ENCODE results near the gene GTF2H1.
A peak's percentile ranks its signal among the peaks of the same experiment; 100 is the strongest.

GTF2H1 gene

DNA sequence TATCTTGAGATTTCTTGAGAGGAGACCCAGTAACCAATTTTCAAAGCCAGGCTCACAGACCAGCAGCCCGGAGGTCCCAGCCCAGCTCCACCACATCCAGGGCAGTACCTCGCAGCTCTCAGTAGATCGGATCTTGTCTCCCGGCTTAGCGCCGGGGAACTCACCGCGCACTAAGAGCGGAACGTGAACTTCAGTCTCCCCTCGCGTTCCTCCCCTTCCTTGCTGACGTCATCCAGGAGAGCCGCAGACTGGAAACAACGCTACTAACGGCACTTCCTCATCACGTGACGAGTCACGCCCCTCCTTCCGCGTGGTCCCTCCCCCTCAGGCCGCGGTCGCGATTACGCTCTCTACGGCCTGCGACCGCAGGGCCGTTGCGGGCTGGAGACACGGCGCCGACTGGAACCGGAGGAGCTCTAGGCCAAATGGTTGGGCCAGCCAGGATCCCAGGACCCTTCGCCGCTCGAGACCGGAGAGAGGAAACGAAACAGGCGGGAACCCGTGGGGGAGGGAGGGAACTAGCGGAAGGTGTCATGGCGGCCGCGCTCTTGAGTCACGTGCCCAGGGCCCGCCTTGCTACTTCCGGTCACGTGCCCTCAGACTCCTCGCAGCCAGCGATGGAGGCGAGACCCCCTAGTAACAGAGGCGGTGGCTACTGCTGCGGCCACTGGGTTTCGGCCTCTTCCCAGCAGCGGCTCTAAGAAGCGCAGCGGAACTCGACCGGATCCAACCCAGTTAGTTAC is at the start of gene GTF2H1, which contains the start of gene HPS5:
TSS of gene GTF2H1 (plus strand) at position 599 of the 743 bp plus-strand sequence. CDS start 10,508 bp downstream, outside the sequence.
TSS of gene HPS5 (minus strand) at position 172 of the 743 bp plus-strand sequence. CDS start 4,282 bp downstream, outside the sequence.
- DNase-seq (ENCODE audit: low spot score) = peak; percentile 99

DNA sequence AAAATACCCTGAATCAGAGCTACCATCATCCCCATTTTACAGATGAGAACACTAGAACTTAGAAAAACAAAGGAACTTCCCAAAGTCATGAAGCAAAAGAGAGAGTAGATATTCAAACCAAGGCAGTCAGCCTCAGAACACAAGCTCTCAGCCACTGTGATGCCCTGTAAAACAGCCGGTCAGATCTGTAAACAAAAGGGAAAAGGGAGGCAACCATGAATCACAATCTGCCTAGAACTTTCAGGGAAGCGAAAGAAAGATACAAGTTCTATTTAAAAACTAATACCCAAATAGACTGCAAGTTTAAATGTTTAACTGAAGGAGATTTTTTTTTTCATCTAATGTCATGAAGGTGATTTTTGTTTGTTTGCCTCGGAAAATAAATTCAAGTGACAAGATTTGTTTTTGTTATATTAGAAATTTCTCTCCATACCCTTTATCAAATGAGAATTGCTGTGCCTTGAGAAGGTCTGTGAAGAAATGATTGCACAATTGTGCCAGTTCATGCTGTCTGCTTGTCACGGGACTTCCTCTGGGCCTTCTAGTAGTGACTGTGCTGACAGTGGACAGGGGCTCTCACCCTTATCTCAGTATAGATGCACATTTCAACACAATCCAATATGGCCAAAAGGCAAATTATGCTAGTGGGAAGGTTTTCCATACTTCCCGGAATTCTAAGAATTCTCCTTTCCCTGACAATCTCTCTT is 44.6 kb upstream of the GTF2H1 start:
- no peak for DNase-seq (ENCODE audit: low spot score)

GRCh38 chr11:18280438-18281045 is 41.8 kb upstream of the GTF2H1 start:
- peak; percentile 26 for DNase-seq (ENCODE audit: low spot score)

GRCh38 chr11:18282626-18283025 is 39.7 kb upstream of the GTF2H1 start:
- DNase-seq (ENCODE audit: low spot score) = no peak

DNA sequence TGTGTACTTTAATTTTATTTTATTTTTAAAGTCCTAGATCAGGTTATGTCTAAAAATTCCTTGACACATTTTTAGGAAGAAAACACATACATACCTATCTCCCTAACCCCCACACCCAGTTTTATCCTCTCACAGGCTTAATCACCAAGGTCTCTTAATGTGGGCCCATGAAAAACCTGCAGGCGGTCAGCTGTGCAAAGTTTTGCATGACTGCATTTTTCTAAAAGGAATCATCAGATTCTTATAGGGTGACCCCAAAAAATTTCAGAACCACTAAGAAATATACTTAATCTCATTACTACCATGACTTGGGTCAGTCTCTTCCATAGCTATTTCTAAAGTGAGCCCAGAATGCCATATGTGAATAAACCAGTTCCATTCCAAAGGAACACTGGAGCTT is 36.5 kb upstream of the GTF2H1 start:
- no peak for DNase-seq (ENCODE audit: low spot score)

GRCh38 chr11:18288911-18289310 is 33.5 kb upstream of the GTF2H1 start:
- no peak for DNase-seq (ENCODE audit: low spot score)

DNA sequence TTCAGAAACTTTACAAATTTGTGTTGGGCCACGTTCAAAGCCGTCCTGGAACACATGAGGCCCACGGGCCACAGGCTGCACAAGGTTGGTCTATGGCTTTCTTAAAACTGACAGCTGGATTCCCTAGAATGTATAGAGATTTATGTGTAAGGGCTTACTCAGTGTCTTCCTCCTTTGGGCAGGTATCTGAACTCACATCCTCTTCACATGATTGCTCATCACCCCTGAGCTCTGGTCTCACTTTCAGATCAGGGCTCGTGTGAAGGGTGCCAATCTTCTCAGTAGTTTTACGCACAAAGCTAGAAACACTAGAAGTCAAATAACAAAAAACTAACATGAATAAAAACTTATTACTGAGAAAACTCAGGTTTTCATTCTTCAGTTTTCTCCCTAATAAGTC is 27.5 kb upstream of the GTF2H1 start:
- no peak for DNase-seq (ENCODE audit: low spot score)

- DNase-seq (ENCODE audit: low spot score) = no peak
Observed at GRCh38 chr11:18295316-18295715, 27.1 kb upstream of the GTF2H1 start.

DNA sequence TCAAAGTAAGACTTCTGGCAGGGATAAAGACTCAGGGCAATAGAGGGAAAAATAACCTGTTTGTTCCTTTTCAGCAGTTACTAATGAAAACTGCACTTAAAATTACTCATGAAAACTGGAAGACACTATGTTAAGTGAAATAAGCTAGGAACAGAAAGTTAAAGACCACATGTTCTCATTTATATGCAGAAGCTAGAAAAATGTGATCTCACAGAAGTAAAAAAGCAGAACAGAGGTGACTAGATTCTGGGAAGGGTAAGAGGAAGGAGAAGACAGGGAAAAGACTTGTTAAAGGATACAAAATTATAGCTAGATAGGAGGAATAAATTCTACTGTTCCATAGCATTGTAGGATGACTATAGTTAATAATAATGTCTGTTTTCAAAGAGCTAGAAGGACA is 22.6 kb upstream of the GTF2H1 start:
- no peak for DNase-seq (ENCODE audit: low spot score)

GRCh38 chr11:18304745-18305144 is 17.6 kb upstream of the GTF2H1 start:
- no peak for DNase-seq (ENCODE audit: low spot score)

- DNase-seq (ENCODE audit: low spot score) = no peak
Observed at GRCh38 chr11:18307461-18308139, 14.8 kb upstream of the GTF2H1 start.

- no peak for DNase-seq (ENCODE audit: low spot score)
Observed at GRCh38 chr11:18308242-18308641, 14.1 kb upstream of the GTF2H1 start.

- DNase-seq (ENCODE audit: low spot score) = no peak
Observed at GRCh38 chr11:18309691-18310090, 12.7 kb upstream of the GTF2H1 start.

GRCh38 chr11:18310800-18311340 is 11.5 kb upstream of the GTF2H1 start:
- no peak for DNase-seq (ENCODE audit: low spot score)

- no peak for DNase-seq (ENCODE audit: low spot score)
Observed at GRCh38 chr11:18312012-18312411, 10.4 kb upstream of the GTF2H1 start.

DNA sequence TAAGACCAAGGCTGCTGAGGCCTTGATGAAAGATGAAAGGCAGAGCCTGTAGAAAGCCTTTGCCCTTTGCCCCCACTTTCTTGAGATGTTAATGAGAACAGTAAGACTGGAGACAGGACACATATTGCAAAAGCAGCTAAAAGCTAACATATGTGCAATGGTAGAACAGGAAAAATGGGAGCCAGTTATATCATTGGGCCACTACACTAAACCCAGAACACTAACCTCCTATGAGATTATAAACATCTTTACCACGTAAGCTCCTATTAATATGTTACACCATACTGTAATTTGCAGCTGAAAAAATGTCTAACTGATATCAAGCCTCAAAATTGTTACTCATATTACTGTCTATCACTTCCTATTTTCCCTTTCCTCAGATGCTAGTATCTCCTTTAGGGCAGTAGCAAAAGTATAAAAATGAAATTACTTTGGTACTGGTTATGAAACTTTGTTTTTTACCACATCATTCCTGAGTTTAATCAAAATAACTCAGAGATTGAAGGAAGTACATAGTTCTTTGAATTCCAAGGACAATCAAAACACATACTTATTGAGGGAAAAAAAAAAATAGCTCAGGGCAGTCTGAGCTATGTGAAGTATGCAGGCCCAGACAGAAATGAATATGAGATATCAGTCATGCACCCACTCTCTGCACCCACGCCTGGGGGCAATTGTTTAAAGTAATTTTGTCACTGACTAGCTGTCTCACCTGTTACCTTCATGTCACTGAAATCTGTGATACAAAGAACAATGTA is 9.5 kb upstream of the GTF2H1 start:
- no peak for DNase-seq (ENCODE audit: low spot score)

DNA sequence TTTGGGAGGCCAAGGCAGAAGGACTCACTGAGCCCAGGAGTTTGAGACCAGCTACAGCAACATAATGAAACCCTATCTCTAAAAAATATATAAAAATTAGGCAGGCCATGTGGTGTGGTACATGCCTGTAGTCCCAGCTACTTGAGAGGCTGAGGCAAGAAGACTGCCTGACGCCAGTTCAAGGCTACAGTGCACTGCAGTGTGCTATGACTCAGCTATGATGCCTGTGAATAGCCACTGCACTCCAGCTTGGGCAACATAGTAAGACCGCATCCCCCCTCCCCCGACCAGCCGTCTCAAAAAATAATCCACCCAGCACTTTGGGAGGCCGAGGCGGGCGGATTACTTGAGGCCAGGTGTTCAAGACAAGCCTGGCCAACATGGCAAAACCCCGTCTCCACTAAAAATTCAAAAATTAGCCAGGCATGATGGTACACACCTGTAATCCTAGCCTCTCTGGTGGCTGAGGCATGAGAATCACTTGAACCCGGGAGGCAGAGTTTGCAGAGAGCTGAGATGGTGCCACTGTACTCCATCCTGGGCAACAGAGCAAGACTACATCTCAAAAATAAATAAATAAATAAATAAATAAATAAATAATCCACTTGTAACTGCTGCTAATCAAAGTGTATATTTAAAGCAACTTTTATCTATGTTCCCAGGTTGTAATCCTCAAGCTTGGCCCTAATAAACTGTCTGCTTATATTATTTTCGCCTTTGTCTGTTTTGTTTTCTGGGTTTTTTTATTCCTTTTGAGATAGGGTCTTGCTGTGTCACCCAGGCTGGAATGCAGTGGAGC is 8.2 kb upstream of the GTF2H1 start:
- no peak for DNase-seq (ENCODE audit: low spot score)

DNA sequence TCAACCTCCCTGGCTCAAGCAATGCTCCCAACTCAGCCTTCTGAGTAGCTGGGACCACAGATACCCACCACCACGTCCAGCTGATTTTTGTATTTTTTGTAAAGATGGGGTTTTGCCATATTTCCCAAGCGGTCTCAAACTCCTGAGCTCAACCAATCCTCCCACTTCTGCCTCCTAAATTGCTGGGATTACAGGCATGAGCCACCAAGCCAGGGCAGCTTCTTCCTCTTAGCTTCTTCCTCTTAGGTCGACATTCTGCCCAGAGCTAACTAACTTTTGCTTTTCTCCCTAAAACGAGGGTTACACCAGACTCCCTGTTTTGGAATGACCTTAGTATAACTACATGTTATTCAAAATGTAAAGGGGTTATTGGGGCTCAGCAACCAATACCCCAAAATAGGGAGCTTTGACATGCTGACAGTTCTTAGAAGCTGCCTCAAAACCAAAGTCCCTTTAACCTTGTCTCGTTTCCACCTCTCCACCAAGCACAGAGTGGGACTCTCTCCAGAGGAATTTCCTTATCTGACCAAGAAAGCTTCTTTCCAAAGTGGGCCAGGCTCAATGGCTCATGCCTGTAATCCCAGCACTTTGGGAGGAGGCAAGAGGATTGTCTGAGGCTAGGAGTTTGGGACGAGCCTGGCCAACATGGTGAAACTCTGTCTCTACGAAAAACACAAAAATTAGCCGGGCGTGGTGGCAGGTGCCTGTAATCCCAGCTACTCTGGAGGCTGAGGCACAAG is 7.4 kb upstream of the GTF2H1 start:
- no peak for DNase-seq (ENCODE audit: low spot score)

- no peak for DNase-seq (ENCODE audit: low spot score)
Observed at GRCh38 chr11:18315893-18316292, 6.5 kb upstream of the GTF2H1 start.

DNA sequence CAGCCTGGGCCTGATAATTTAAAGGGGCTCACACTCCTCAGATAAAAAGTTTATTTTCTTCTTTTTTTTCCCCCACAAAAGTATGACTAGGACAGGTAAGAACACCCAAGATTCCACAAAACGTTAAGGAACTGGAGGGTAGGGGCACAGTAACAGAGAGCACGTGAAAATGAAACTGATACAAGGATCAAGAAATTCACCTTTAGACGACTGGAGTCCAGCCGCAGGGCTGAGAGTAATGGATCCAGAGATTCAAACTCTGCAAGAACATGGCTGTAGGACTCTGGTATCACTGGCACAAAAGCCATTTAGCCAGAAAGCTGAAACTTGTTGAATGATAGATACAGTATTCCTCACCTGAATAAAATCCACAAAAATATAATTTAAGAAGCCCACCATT is 4.8 kb upstream of the GTF2H1 start:
- no peak for DNase-seq (ENCODE audit: low spot score)
